Measurements from ENCODE around the gene FOXN3. TPM values are rescaled to one million over a fixed set of nuclear protein-coding genes. Genes with fewer than 3 reads are reported as not detected.

FOXN3 gene
- polyA plus RNA-seq, 3 donors = 38.7 to 57.4 (median 42.0) TPM

- H3K9me3 ChIP-seq (replicated peaks in 1 of 2; ENCODE audit: control insufficient read depth in 1 of 2, insufficient read depth in 1 of 2, low read length in 2 of 2) = no peaks in the 10 kb centered on the region
- H3K27me3 ChIP-seq (ENCODE audit: control insufficient read depth in 2 of 2, insufficient read depth in 2 of 2, low read length in 2 of 2) = no peaks in the 10 kb centered on the region
- no peak overlapping the region for H3K4me2 ChIP-seq (replicated peaks; ENCODE audit: extremely low read depth, low read length, poor library complexity, severe bottlenecking)
- no peak for DNase-seq
- H2AFZ ChIP-seq (ENCODE audit: insufficient read depth, low read depth, low read length, poor library complexity, severe bottlenecking) = no peak overlapping the region
- Mint-ChIP-seq H3K27me3 (ENCODE audit: low read depth in 3 of 3) (peaks cover 0 to 2% (median 0%) of the 10 kb centered on the region in 3 donors), H3K27ac (peak overlapping the region in 2 of 7 donors; percentile 17 to 68), H3K36me3 (peaks cover 23 to 34% of the 10 kb centered on the region in 2 donors), H3K9me3 (no peaks in the 10 kb centered on the region), H3K4me1 (peaks cover 16% of the 10 kb centered on the region), H3K4me3 (no peak overlapping the region)
- H3K27ac ChIP-seq (ENCODE audit: low read depth in 1 of 2, low read length in 2 of 2) = no peak overlapping the region
- no peak for TF ChIP-seq CTCF (IDR thresholded peaks at IDR 0.05)
- no peak overlapping the region for H3K9ac ChIP-seq (ENCODE audit: insufficient read depth, low read length, poor library complexity, severe bottlenecking)
- no peak overlapping the region for H3K4me3 ChIP-seq (replicated peaks in 1 of 3; ENCODE audit: low read depth in 2 of 3, low read length in 3 of 3)
- H3K36me3 ChIP-seq (replicated peaks in 1 of 2; ENCODE audit: control insufficient read depth in 1 of 2, insufficient read depth in 2 of 2, low read length in 2 of 2) = peaks cover 3 to 43% of the 10 kb centered on the region in 2 donors
- H3K79me2 ChIP-seq (ENCODE audit: insufficient read depth, low read length) = peaks cover 55% of the 10 kb centered on the region
- 63% methylated on average over 2 of the region's 8 CpGs for WGBS (ENCODE audit: insufficient coverage)
- H3K4me1 ChIP-seq (ENCODE audit: control insufficient read depth in 1 of 2, insufficient read depth in 2 of 2, low read length in 2 of 2) = no peaks in the 10 kb centered on the region
- H4K20me1 ChIP-seq (ENCODE audit: insufficient read depth, low read length) = peaks cover 99% of the 10 kb centered on the region
- intact Hi-C loops (cut with micrococcal nuclease) = no loop called here
These were observed 174.9 kb downstream of the FOXN3 start for GRCh38 chr14:89241934-89242651.

GRCh38 chr14:89241257-89241656 lies 175.8 kb downstream of the FOXN3 start:
- peak overlapping the region in 4 of 7 donors; percentile 27 to 76 (median 38) for H3K27ac Mint-ChIP-seq
- no peak for TF ChIP-seq CTCF (IDR thresholded peaks at IDR 0.05)
- peaks cover 0 to 2% (median 0%) of the 10 kb centered on the region in 3 donors for H3K27me3 Mint-ChIP-seq (ENCODE audit: low read depth in 3 of 3)
- Histone ChIP-seq H3K36me3 (replicated peaks in 1 of 2; ENCODE audit: control insufficient read depth in 1 of 2, insufficient read depth in 2 of 2, low read length in 2 of 2) (peaks cover 3 to 42% of the 10 kb centered on the region in 2 donors), H3K9ac (ENCODE audit: insufficient read depth, low read length, poor library complexity, severe bottlenecking) (no peak overlapping the region), H3K4me3 (replicated peaks in 1 of 3; ENCODE audit: low read depth in 2 of 3, low read length in 3 of 3) (no peak overlapping the region), H3K9me3 (replicated peaks in 1 of 2; ENCODE audit: control insufficient read depth in 1 of 2, insufficient read depth in 1 of 2, low read length in 2 of 2) (no peaks in the 10 kb centered on the region), H3K27me3 (ENCODE audit: control insufficient read depth in 2 of 2, insufficient read depth in 2 of 2, low read length in 2 of 2) (no peaks in the 10 kb centered on the region), H3K4me2 (replicated peaks; ENCODE audit: extremely low read depth, low read length, poor library complexity, severe bottlenecking) (no peak overlapping the region), H4K20me1 (ENCODE audit: insufficient read depth, low read length) (peaks cover 100% of the 10 kb centered on the region), H2AFZ (ENCODE audit: insufficient read depth, low read depth, low read length, poor library complexity, severe bottlenecking) (no peak overlapping the region), H3K4me1 (ENCODE audit: control insufficient read depth in 1 of 2, insufficient read depth in 2 of 2, low read length in 2 of 2) (no peaks in the 10 kb centered on the region), H3K79me2 (ENCODE audit: insufficient read depth, low read length) (peaks cover 62% of the 10 kb centered on the region), H3K27ac (ENCODE audit: low read depth in 1 of 2, low read length in 2 of 2) (peak overlapping the region in 1 of 2 donors; percentile 2)
- H3K4me1 Mint-ChIP-seq = peaks cover 16% of the 10 kb centered on the region
- H3K9me3 Mint-ChIP-seq = peaks cover 0 to 2% (median 0%) of the 10 kb centered on the region in 7 donors
- H3K4me3 Mint-ChIP-seq = no peak overlapping the region
- peaks cover 20 to 35% of the 10 kb centered on the region in 2 donors for H3K36me3 Mint-ChIP-seq
- WGBS (ENCODE audit: insufficient coverage) = 55% methylated on average over 3 of the region's 4 CpGs
- intact Hi-C loops (cut with micrococcal nuclease) = no loop called here
- peak; percentile 5 to 40 (median 13) for DNase-seq

Measured in CD14-positive monocyte (primary cell).